K562 (cell line): ENCODE results near the gene SYF2. TPM values are rescaled to one million over a fixed set of nuclear protein-coding genes. Genes with fewer than 3 reads are reported as not detected.

Source experiments
- DACH1 ChIP-seq: fragments of 450-650 bp; IDR thresholded peaks from 2 replicates; pipeline ENCODE4 v1.6.1; 2018; ENCODE audit not compliant: partially characterized antibody
- FOXK2 ChIP-seq, 2 experiments: fragments of 450-650 bp; IDR thresholded peaks in 1 of 2; conservative IDR thresholded peaks in 1 of 2; 2 replicates each; pipeline ENCODE4 v1.6.1; 2016; ENCODE audit warnings: low read depth in 2 of 2, mild to moderate bottlenecking in 1 of 2
- GABPB2 ChIP-seq: fragments of 250-450 bp; sonication (Bioruptor Pico); conservative IDR thresholded peaks from 2 replicates; pipeline ENCODE4 v1.5.1; 2021; ENCODE audit warnings: mild to moderate bottlenecking
- RHOXF2B ChIP-seq: fragments of 250-450 bp; sonication (Bioruptor Pico); conservative IDR thresholded peaks from 2 replicates; pipeline ENCODE4 v1.5.1; 2021
- SETDB1 ChIP-seq: IDR thresholded peaks from one replicate; pipeline ENCODE4 v1.6.1; 2012; ENCODE audit warnings: low read length, control low read depth, inconsistent platforms
- STAT5B ChIP-seq: fragments of 250-450 bp; sonication (Bioruptor Pico); IDR thresholded peaks from 2 replicates; pipeline ENCODE4 v1.8.0; 2021; ENCODE audit warnings: mild to moderate bottlenecking, inconsistent platforms
- ZNF140 ChIP-seq: fragments of 250-450 bp; sonication (Bioruptor Pico); IDR thresholded peaks from 2 replicates; pipeline ENCODE4 v1.8.0; 2021; ENCODE audit warnings: moderate library complexity, mild to moderate bottlenecking, inconsistent platforms
- ZNF41 ChIP-seq: fragments of 250-450 bp; sonication (Bioruptor Pico); conservative IDR thresholded peaks from 2 replicates; pipeline ENCODE4 v1.4.0; 2020; ENCODE audit warnings: mild to moderate bottlenecking
- polyA plus RNA-seq, 8 experiments: library from polyadenylated mRNA; depleted of rRNA in 4 of 8; stranded (reverse) in 5 of 8; unstranded in 3 of 8; fragments of >200 nt; fragmentation: Nextera tagmentation in 2 of 8; fragmentation: Illumina TruSeq in 1 of 8; extraction: Ambion mirVana in 2 of 8; extraction: Trizol in 1 of 8; gene quantifications; 2 replicates each; pipeline versions ENCODE4 v1.2.1 to v1.2.3, GENCODE V29; 2011 to 2014; ENCODE audit warnings: inconsistent platforms in 1 of 8, missing spikeins in 1 of 8
- total RNA-seq, 7 experiments: library from RNA; depleted of rRNA in 6 of 7; stranded (reverse); fragments of >200 nt in 6 of 7; fragmentation: Illumina TruSeq in 2 of 7; extraction: Trizol in 2 of 7; gene quantifications; 2 replicates each; pipeline versions ENCODE4 v1.2.1 to v1.2.3, GENCODE V29; 2011 to 2021; ENCODE audit warnings: low replicate concordance in 1 of 7
- TF ChIP-seq, protein P1 (sequence below): fragments of 450-650 bp; IDR thresholded peaks from 2 replicates; pipeline ENCODE4 v1.6.1; 2016; ENCODE audit warnings: mild to moderate bottlenecking, moderate library complexity
- TF ChIP-seq, protein P2 (sequence below): fragments of 250-450 bp; sonication (Bioruptor Pico); IDR thresholded peaks from 2 replicates; pipeline ENCODE4 v1.4.0; 2020; ENCODE audit warnings: borderline replicate concordance
- TF ChIP-seq, protein P3 (sequence below): fragments of 250-450 bp; sonication (Bioruptor Pico); IDR thresholded peaks from 2 replicates; pipeline ENCODE4 v1.4.0; 2020; ENCODE audit warnings: mild to moderate bottlenecking, moderate library complexity, borderline replicate concordance

The SYF2 gene
- total and polyA plus RNA-seq, 9 of the 15 experiments (the other 6 are each of a cell fraction or from before 2014, with no cell fraction given), result 20.9 to 69.0 (median 43.2) TPM

DNA sequence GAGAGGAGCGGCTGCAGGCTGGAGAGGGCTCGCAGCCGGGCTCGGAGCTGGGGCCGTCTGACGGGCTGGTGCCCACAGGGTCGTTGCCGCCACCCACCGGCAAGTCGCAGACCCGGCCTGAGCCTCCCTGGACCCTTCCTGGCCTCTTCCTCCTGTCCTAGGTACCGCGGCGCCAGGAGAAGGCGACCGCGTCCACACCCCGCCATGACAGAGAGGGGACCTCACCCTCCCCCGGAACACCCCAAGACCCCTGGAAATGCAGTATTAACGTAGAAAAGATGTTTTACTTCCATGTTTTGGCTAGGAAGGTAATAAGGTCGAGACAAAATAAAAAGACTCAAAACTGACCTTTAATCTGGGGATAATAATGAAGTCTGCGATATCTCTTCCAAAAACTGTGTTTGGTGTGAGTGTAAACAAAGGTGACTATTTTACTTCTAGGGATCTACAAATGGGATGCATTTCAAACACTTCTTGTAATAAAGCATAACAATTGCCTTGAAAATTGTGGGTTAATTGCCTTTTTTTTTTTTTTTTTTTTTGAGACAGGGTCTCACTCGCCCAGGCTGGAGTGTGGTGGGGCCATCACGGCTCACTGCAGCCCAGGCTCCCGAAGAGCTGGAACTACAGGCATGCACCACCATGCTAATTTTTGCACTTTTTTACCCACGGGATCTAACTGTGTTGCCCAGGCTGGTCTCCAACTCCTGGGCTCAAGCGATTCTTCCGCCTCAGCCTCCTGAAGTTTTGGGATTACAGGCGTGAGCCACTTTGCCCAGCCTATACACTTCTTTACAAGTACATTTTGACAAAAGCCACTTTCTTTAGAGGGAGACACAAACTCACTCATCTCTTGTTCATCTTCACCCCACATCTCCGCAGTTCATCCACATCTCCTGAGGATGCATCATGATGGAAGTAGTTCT lies 15.8 kb upstream of the SYF2 start (continued):
- TF ChIP-seq, protein P1, sequence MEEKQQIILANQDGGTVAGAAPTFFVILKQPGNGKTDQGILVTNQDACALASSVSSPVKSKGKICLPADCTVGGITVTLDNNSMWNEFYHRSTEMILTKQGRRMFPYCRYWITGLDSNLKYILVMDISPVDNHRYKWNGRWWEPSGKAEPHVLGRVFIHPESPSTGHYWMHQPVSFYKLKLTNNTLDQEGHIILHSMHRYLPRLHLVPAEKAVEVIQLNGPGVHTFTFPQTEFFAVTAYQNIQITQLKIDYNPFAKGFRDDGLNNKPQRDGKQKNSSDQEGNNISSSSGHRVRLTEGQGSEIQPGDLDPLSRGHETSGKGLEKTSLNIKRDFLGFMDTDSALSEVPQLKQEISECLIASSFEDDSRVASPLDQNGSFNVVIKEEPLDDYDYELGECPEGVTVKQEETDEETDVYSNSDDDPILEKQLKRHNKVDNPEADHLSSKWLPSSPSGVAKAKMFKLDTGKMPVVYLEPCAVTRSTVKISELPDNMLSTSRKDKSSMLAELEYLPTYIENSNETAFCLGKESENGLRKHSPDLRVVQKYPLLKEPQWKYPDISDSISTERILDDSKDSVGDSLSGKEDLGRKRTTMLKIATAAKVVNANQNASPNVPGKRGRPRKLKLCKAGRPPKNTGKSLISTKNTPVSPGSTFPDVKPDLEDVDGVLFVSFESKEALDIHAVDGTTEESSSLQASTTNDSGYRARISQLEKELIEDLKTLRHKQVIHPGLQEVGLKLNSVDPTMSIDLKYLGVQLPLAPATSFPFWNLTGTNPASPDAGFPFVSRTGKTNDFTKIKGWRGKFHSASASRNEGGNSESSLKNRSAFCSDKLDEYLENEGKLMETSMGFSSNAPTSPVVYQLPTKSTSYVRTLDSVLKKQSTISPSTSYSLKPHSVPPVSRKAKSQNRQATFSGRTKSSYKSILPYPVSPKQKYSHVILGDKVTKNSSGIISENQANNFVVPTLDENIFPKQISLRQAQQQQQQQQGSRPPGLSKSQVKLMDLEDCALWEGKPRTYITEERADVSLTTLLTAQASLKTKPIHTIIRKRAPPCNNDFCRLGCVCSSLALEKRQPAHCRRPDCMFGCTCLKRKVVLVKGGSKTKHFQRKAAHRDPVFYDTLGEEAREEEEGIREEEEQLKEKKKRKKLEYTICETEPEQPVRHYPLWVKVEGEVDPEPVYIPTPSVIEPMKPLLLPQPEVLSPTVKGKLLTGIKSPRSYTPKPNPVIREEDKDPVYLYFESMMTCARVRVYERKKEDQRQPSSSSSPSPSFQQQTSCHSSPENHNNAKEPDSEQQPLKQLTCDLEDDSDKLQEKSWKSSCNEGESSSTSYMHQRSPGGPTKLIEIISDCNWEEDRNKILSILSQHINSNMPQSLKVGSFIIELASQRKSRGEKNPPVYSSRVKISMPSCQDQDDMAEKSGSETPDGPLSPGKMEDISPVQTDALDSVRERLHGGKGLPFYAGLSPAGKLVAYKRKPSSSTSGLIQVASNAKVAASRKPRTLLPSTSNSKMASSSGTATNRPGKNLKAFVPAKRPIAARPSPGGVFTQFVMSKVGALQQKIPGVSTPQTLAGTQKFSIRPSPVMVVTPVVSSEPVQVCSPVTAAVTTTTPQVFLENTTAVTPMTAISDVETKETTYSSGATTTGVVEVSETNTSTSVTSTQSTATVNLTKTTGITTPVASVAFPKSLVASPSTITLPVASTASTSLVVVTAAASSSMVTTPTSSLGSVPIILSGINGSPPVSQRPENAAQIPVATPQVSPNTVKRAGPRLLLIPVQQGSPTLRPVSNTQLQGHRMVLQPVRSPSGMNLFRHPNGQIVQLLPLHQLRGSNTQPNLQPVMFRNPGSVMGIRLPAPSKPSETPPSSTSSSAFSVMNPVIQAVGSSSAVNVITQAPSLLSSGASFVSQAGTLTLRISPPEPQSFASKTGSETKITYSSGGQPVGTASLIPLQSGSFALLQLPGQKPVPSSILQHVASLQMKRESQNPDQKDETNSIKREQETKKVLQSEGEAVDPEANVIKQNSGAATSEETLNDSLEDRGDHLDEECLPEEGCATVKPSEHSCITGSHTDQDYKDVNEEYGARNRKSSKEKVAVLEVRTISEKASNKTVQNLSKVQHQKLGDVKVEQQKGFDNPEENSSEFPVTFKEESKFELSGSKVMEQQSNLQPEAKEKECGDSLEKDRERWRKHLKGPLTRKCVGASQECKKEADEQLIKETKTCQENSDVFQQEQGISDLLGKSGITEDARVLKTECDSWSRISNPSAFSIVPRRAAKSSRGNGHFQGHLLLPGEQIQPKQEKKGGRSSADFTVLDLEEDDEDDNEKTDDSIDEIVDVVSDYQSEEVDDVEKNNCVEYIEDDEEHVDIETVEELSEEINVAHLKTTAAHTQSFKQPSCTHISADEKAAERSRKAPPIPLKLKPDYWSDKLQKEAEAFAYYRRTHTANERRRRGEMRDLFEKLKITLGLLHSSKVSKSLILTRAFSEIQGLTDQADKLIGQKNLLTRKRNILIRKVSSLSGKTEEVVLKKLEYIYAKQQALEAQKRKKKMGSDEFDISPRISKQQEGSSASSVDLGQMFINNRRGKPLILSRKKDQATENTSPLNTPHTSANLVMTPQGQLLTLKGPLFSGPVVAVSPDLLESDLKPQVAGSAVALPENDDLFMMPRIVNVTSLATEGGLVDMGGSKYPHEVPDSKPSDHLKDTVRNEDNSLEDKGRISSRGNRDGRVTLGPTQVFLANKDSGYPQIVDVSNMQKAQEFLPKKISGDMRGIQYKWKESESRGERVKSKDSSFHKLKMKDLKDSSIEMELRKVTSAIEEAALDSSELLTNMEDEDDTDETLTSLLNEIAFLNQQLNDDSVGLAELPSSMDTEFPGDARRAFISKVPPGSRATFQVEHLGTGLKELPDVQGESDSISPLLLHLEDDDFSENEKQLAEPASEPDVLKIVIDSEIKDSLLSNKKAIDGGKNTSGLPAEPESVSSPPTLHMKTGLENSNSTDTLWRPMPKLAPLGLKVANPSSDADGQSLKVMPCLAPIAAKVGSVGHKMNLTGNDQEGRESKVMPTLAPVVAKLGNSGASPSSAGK, result no peak
- no peak for TF ChIP-seq GABPB2 (CRISPR knock-in tag)
- no peak for TF ChIP-seq DACH1
- TF ChIP-seq, protein P2, sequence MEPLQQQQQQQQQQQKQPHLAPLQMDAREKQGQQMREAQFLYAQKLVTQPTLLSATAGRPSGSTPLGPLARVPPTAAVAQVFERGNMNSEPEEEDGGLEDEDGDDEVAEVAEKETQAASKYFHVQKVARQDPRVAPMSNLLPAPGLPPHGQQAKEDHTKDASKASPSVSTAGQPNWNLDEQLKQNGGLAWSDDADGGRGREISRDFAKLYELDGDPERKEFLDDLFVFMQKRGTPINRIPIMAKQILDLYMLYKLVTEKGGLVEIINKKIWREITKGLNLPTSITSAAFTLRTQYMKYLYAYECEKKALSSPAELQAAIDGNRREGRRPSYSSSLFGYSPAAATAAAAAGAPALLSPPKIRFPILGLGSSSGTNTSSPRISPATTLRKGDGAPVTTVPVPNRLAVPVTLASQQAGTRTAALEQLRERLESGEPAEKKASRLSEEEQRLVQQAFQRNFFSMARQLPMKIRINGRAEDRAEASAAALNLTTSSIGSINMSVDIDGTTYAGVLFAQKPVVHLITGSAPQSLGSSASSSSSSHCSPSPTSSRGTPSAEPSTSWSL, result no peak
- no peak for TF ChIP-seq RHOXF2B (CRISPR knock-in tag)
- no peak for TF ChIP-seq ZNF140
- no peak for TF ChIP-seq ZNF41 (CRISPR knock-in tag)
- no peak for TF ChIP-seq STAT5B (CRISPR knock-in tag)
- TF ChIP-seq FOXK2 (conservative IDR thresholded peaks at IDR 0.05 in 1 of 2, IDR thresholded peaks at IDR 0.05 in 1 of 2; ENCODE audit: low read depth in 2 of 2), result peak; percentile 35 to 65; a peak in 2 of 4 replicates
- peak; percentile 4 for TF ChIP-seq SETDB1
- TF ChIP-seq, protein P3, sequence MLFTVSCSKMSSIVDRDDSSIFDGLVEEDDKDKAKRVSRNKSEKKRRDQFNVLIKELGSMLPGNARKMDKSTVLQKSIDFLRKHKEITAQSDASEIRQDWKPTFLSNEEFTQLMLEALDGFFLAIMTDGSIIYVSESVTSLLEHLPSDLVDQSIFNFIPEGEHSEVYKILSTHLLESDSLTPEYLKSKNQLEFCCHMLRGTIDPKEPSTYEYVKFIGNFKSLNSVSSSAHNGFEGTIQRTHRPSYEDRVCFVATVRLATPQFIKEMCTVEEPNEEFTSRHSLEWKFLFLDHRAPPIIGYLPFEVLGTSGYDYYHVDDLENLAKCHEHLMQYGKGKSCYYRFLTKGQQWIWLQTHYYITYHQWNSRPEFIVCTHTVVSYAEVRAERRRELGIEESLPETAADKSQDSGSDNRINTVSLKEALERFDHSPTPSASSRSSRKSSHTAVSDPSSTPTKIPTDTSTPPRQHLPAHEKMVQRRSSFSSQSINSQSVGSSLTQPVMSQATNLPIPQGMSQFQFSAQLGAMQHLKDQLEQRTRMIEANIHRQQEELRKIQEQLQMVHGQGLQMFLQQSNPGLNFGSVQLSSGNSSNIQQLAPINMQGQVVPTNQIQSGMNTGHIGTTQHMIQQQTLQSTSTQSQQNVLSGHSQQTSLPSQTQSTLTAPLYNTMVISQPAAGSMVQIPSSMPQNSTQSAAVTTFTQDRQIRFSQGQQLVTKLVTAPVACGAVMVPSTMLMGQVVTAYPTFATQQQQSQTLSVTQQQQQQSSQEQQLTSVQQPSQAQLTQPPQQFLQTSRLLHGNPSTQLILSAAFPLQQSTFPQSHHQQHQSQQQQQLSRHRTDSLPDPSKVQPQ (CRISPR knock-in tag), result no peak
